ENCODE measurements around the gene SLC25A10.

GRCh38 chr17:81681672-81682071 is 30.4 kb upstream of the SLC25A10 start:
- TF ChIP-seq, protein P1, sequence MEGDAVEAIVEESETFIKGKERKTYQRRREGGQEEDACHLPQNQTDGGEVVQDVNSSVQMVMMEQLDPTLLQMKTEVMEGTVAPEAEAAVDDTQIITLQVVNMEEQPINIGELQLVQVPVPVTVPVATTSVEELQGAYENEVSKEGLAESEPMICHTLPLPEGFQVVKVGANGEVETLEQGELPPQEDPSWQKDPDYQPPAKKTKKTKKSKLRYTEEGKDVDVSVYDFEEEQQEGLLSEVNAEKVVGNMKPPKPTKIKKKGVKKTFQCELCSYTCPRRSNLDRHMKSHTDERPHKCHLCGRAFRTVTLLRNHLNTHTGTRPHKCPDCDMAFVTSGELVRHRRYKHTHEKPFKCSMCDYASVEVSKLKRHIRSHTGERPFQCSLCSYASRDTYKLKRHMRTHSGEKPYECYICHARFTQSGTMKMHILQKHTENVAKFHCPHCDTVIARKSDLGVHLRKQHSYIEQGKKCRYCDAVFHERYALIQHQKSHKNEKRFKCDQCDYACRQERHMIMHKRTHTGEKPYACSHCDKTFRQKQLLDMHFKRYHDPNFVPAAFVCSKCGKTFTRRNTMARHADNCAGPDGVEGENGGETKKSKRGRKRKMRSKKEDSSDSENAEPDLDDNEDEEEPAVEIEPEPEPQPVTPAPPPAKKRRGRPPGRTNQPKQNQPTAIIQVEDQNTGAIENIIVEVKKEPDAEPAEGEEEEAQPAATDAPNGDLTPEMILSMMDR (IDR thresholded peaks at IDR 0.05): no peak
- no peak for TF ChIP-seq POLR2A (IDR thresholded peaks at IDR 0.05)

All from testis (tissue), 2 donors.